PFSK-1 (cell line): Measurements from ENCODE around the gene DNM1.

Experiments used
- FOXP2 ChIP-seq: optimal IDR thresholded peaks from 2 replicates; pipeline ENCODE3; 2011; ENCODE audit warnings: borderline replicate concordance, control low read depth, inconsistent platforms; ENCODE audit not compliant: insufficient read depth; ENCODE audit errors: extremely low read length, extremely low read depth
- POLR2AphosphoS5 ChIP-seq: IDR thresholded peaks from 2 replicates; pipeline ENCODE4 v1.6.1; 2012; ENCODE audit warnings: low read depth, mild to moderate bottlenecking, control low read depth, low read length, moderate library complexity
- REST ChIP-seq, 2 experiments: IDR thresholded peaks; 2 replicates each; pipeline versions ENCODE4 v1.6.1 to v1.8.0; 2011 to 2012; ENCODE audit warnings: low read depth in 2 of 2, low read length in 2 of 2, control low read depth in 1 of 2, inconsistent platforms in 1 of 2, mild to moderate bottlenecking in 1 of 2, moderate library complexity in 1 of 2; ENCODE audit not compliant: insufficient read depth in 1 of 2
- SIN3A ChIP-seq: IDR thresholded peaks from 2 replicates; pipeline ENCODE4 v1.6.1; 2012; ENCODE audit warnings: mild to moderate bottlenecking, low read length, moderate library complexity, borderline replicate concordance; ENCODE audit not compliant: insufficient read depth
- TAF1 ChIP-seq: IDR thresholded peaks from 2 replicates; pipeline ENCODE4 v1.6.1; 2012; ENCODE audit warnings: low read length, control low read depth, borderline replicate concordance; ENCODE audit not compliant: insufficient read depth

- TF ChIP-seq SIN3A (no peak), POLR2AphosphoS5 (no peak), REST (IDR thresholded peaks at IDR 0.05; ENCODE audit: insufficient read depth in 1 of 2, low read depth in 2 of 2, low read length in 2 of 2) (no peak), TAF1 (no peak), FOXP2 (no peak)
These were observed 27.5 kb upstream of the DNM1 start for GRCh38 chr9:128175726-128176125.
